Mesenchymal stem cell (in vitro differentiated cells and primary cell): Measurements from ENCODE around the gene TSPAN3.

ENCODE experiments used
- DNase-seq: peaks from one replicate; pipeline ENCODE4 v3.0.0-alpha.2; 2013
- H2AFZ ChIP-seq: one replicate; pipeline ENCODE4 v1.6.1; 2013; ENCODE audit warnings: low read depth, mild to moderate bottlenecking, control low read depth, inconsistent platforms, low read length, moderate library complexity
- H2AK5ac ChIP-seq: 2 replicates; pipeline ENCODE4 v1.6.1; 2013; ENCODE audit warnings: low read length, moderate library complexity, mild to moderate bottlenecking, inconsistent platforms; ENCODE audit not compliant: severe bottlenecking
- H2BK120ac ChIP-seq: one replicate; pipeline ENCODE4 v1.6.1; 2013; ENCODE audit warnings: low read depth, mild to moderate bottlenecking, inconsistent platforms, low read length, moderate library complexity
- H2BK12ac ChIP-seq, 2 experiments: one replicate each; pipeline ENCODE4 v1.6.1; 2013; ENCODE audit warnings: inconsistent platforms in 2 of 2, low read length in 2 of 2, mild to moderate bottlenecking in 2 of 2, moderate library complexity in 2 of 2, control low read depth in 1 of 2
- H2BK15ac ChIP-seq: one replicate; pipeline ENCODE4 v1.6.1; 2013; ENCODE audit warnings: mild to moderate bottlenecking, low read depth, inconsistent platforms; ENCODE audit not compliant: poor library complexity, severe bottlenecking
- H2BK5ac ChIP-seq: 2 replicates; pipeline ENCODE4 v1.6.1; 2013; ENCODE audit warnings: low read depth, mild to moderate bottlenecking, low read length, control low read depth, inconsistent platforms; ENCODE audit not compliant: poor library complexity, severe bottlenecking
- H3K14ac ChIP-seq, 2 experiments: one replicate each; pipeline ENCODE4 v1.6.1; 2013; ENCODE audit warnings: inconsistent platforms in 2 of 2, low read length in 2 of 2, control low read depth in 1 of 2, mild to moderate bottlenecking in 1 of 2, moderate library complexity in 1 of 2
- H3K18ac ChIP-seq, 2 experiments: one replicate each; pipeline ENCODE4 v1.6.1; 2013; ENCODE audit warnings: inconsistent platforms in 2 of 2, low read length in 2 of 2, control low read depth in 1 of 2, low read depth in 1 of 2, mild to moderate bottlenecking in 1 of 2
- H3K23ac ChIP-seq, 2 experiments: one replicate each; pipeline ENCODE4 v1.6.1; 2013; ENCODE audit warnings: inconsistent platforms in 2 of 2, low read length in 2 of 2, mild to moderate bottlenecking in 2 of 2, moderate library complexity in 2 of 2, control low read depth in 1 of 2
- H3K27ac ChIP-seq: 2 replicates; pipeline ENCODE4 v1.5.1; 2013; ENCODE audit warnings: mild to moderate bottlenecking, moderate library complexity, low read length, control low read depth, inconsistent platforms; ENCODE audit not compliant: poor library complexity, severe bottlenecking
- H3K27me3 ChIP-seq, 2 experiments: 2 replicates each; pipeline versions ENCODE4 v1.6.1 to v1.7.0; 2013; ENCODE audit warnings: low read length in 2 of 2, mild to moderate bottlenecking in 2 of 2, moderate library complexity in 2 of 2, control low read depth in 1 of 2, inconsistent platforms in 1 of 2; ENCODE audit not compliant: control insufficient read depth in 1 of 2, insufficient read depth in 1 of 2
- H3K36me3 ChIP-seq, 2 experiments: 2 replicates each; pipeline versions ENCODE4 v1.6.1 to v1.7.0; 2013; ENCODE audit warnings: low read length in 2 of 2, control low read depth in 1 of 2, inconsistent platforms in 1 of 2, low read depth in 1 of 2, mild to moderate bottlenecking in 1 of 2; ENCODE audit not compliant: insufficient read depth in 2 of 2, control insufficient read depth in 1 of 2
- H3K4ac ChIP-seq, 2 experiments: one replicate each; pipeline ENCODE4 v1.6.1; 2013; ENCODE audit warnings: inconsistent platforms in 2 of 2, low read length in 2 of 2, mild to moderate bottlenecking in 2 of 2, moderate library complexity in 2 of 2, control low read depth in 1 of 2, low read depth in 1 of 2
- H3K4me1 ChIP-seq: 2 replicates; pipeline ENCODE4 v1.6.1; 2013; ENCODE audit warnings: low read depth, low read length, control low read depth; ENCODE audit not compliant: control insufficient read depth, insufficient read depth
- H3K4me2 ChIP-seq: 2 replicates; pipeline ENCODE4 v1.6.1; 2013; ENCODE audit warnings: low read length, mild to moderate bottlenecking, inconsistent platforms; ENCODE audit not compliant: poor library complexity, severe bottlenecking
- H3K4me3 ChIP-seq, 2 experiments: 2 replicates each; pipeline versions ENCODE4 v1.5.1 to v1.7.0; 2013; ENCODE audit warnings: low read length in 2 of 2, mild to moderate bottlenecking in 2 of 2, control low read depth in 1 of 2, low read depth in 1 of 2; ENCODE audit not compliant: insufficient read depth in 1 of 2
- H3K79me1 ChIP-seq: replicated peaks from 2 replicates; pipeline ENCODE4 v1.6.1; 2013; ENCODE audit warnings: mild to moderate bottlenecking, control low read depth, low read length, inconsistent platforms; ENCODE audit not compliant: poor library complexity, severe bottlenecking
- H3K9ac ChIP-seq: 2 replicates; pipeline ENCODE4 v1.7.0; 2013; ENCODE audit warnings: mild to moderate bottlenecking, low read length, moderate library complexity
- H3K9me3 ChIP-seq: 2 replicates; pipeline ENCODE4 v1.7.0; 2013; ENCODE audit warnings: mild to moderate bottlenecking, low read length; ENCODE audit not compliant: control insufficient read depth
- H4K8ac ChIP-seq: one replicate; pipeline ENCODE4 v1.6.1; 2013; ENCODE audit warnings: inconsistent platforms, mild to moderate bottlenecking, low read length, moderate library complexity
- H4K91ac ChIP-seq: one replicate; pipeline ENCODE4 v1.6.1; 2013; ENCODE audit warnings: mild to moderate bottlenecking, low read length, inconsistent platforms
- WGBS: methylation state at CpG from one replicate; pipeline ENCODE4 v1.1.7; 2013; ENCODE audit warnings: mixed read lengths; 5-methylcytosine and 5-hydroxymethylcytosine counted together

Gene TSPAN3

GRCh38 chr15:77015646-77016320 is 55.1 kb downstream of the TSPAN3 start:
- no peak for DNase-seq
- no peak overlapping the region for H3K14ac ChIP-seq
- no peak overlapping the region for H2AFZ ChIP-seq
- H3K79me1 ChIP-seq = no peaks in the 10 kb centered on the region
- H3K27ac ChIP-seq = no peak overlapping the region
- no peak overlapping the region for H2BK12ac ChIP-seq
- no peak overlapping the region for H3K18ac ChIP-seq
- no peak overlapping the region for H3K4me3 ChIP-seq
- peaks cover 15 to 38% of the 10 kb centered on the region in 2 experiments for H3K27me3 ChIP-seq
- H3K4me1 ChIP-seq = peaks cover 11% of the 10 kb centered on the region
- no peak overlapping the region for H2AK5ac ChIP-seq
- WGBS = 68% methylated on average over 21 of the region's 21 CpGs
- no peak overlapping the region for H3K23ac ChIP-seq
- no peak overlapping the region for H3K9ac ChIP-seq
- H2BK15ac ChIP-seq = no peak overlapping the region
- no peak overlapping the region for H2BK5ac ChIP-seq
- H3K4ac ChIP-seq = no peak overlapping the region
- no peak overlapping the region for H4K91ac ChIP-seq
- H2BK120ac ChIP-seq = no peak overlapping the region
- no peak overlapping the region for H3K4me2 ChIP-seq
- H3K36me3 ChIP-seq = no peaks in the 10 kb centered on the region
- no peaks in the 10 kb centered on the region for H3K9me3 ChIP-seq
- no peak overlapping the region for H4K8ac ChIP-seq

DNA sequence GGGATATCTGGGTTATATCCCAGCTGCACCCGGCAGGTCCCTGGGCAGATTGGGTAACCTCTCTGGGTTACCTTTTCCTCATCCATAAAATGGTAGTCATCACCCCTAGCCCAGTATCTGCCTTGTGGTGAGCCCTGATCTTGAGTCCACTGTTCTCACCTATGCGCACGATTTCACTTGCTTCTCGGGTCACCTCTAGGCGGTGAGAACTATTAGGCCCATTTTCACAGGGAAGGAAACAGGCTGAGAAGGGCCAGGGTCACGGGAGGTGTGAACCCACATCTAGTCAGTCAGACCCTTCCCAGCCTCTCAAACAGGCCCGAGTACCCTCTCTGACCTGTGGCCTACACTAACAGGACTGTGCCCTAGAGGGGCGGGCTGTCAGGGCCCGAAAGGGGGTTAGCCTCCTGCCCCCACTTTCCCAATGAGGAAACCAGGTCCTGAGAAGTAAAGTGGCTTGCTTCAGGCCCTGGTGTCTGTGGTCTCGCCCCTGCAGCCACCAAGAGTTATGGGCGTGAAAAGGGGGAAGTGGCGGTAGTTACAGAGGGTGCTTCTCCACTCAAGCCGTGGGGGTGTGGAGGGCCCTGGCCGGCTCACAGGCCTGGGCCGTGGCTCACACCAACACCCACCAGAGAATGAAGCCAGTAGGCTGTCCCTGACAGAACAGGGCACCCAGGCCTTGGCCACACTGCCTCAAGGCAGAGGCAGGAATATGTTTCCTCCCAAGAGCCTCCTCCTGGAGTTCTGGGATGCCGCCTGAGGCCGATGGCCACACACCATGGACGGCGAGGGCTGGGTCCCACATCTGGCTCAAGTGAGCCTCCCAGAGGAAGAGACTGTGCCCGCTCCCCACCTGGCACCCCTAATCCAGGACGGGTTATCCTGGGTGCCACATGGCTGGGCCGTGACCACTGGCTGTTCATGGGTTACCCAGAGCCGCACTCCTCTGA is 56.5 kb downstream of the TSPAN3 start:
- Histone ChIP-seq H3K9me3 (no peaks in the 10 kb centered on the region), H2AFZ (no peak overlapping the region), H2BK12ac (no peak overlapping the region), H2BK5ac (no peak overlapping the region), H3K4me1 (peaks cover 7% of the 10 kb centered on the region), H3K23ac (no peak overlapping the region), H3K4me3 (no peak overlapping the region), H2AK5ac (no peak overlapping the region), H3K27ac (no peak overlapping the region), H3K79me1 (no peaks in the 10 kb centered on the region), H4K91ac (no peak overlapping the region), H3K36me3 (no peaks in the 10 kb centered on the region), H3K27me3 (peaks cover 19 to 49% of the 10 kb centered on the region in 2 experiments), H3K14ac (no peak overlapping the region), H2BK15ac (no peak overlapping the region), H3K4me2 (no peak overlapping the region), H4K8ac (no peak overlapping the region), H3K4ac (no peak overlapping the region), H3K18ac (no peak overlapping the region), H2BK120ac (no peak overlapping the region), H3K9ac (no peak overlapping the region)
- DNase-seq = no peak
- 86% methylated on average over 22 of the region's 23 CpGs for WGBS

GRCh38 chr15:77013776-77014131 is 57.2 kb downstream of the TSPAN3 start:
- H3K27ac ChIP-seq = no peak overlapping the region
- H4K91ac ChIP-seq = no peak overlapping the region
- H3K36me3 ChIP-seq = no peaks in the 10 kb centered on the region
- H3K9ac ChIP-seq = no peak overlapping the region
- no peak overlapping the region for H2BK12ac ChIP-seq
- no peak overlapping the region for H2BK15ac ChIP-seq
- WGBS = 56% methylated on average over 6 of the region's 6 CpGs
- no peak overlapping the region for H3K23ac ChIP-seq
- H3K4me3 ChIP-seq = no peak overlapping the region
- H3K4me1 ChIP-seq = peaks cover 5% of the 10 kb centered on the region
- no peaks in the 10 kb centered on the region for H3K9me3 ChIP-seq
- no peak overlapping the region for H3K14ac ChIP-seq
- H2BK5ac ChIP-seq = no peak overlapping the region
- no peak overlapping the region for H3K4me2 ChIP-seq
- no peak overlapping the region for H2BK120ac ChIP-seq
- no peak overlapping the region for H4K8ac ChIP-seq
- H2AK5ac ChIP-seq = no peak overlapping the region
- no peak for DNase-seq
- H3K4ac ChIP-seq = no peak overlapping the region
- H3K79me1 ChIP-seq = no peaks in the 10 kb centered on the region
- H2AFZ ChIP-seq = no peak overlapping the region
- H3K27me3 ChIP-seq = peaks cover 25 to 51% of the 10 kb centered on the region in 2 experiments
- H3K18ac ChIP-seq = no peak overlapping the region

- Histone ChIP-seq H2AK5ac (no peak overlapping the region), H2BK5ac (no peak overlapping the region), H3K4me1 (peaks cover 5% of the 10 kb centered on the region), H4K8ac (no peak overlapping the region), H4K91ac (no peak overlapping the region), H3K23ac (no peak overlapping the region), H3K14ac (no peak overlapping the region), H2BK120ac (no peak overlapping the region), H2BK12ac (no peak overlapping the region), H3K4me3 (no peak overlapping the region), H3K18ac (no peak overlapping the region), H3K9ac (no peak overlapping the region), H3K27ac (no peak overlapping the region), H3K36me3 (no peaks in the 10 kb centered on the region), H3K9me3 (no peaks in the 10 kb centered on the region), H3K4ac (no peak overlapping the region), H3K79me1 (no peaks in the 10 kb centered on the region), H2BK15ac (no peak overlapping the region), H2AFZ (no peak overlapping the region), H3K4me2 (no peak overlapping the region), H3K27me3 (peaks cover 30 to 50% of the 10 kb centered on the region in 2 experiments)
- 51% methylated on average over 4 of the region's 4 CpGs for WGBS
- DNase-seq = no peak
These were observed 58.0 kb downstream of the TSPAN3 start for GRCh38 chr15:77012868-77013267.
